K562 (cell line): Measurements from ENCODE around the gene MBOAT1. TPM values are rescaled to one million over a fixed set of nuclear protein-coding genes. Genes with fewer than 3 reads are reported as not detected.

Experiments
- ATAC-seq: fragments of 200-7000 bp; cut with Tn5 transposase; 3 replicates; pipeline ENCODE4 v1.9.1; 2020; ENCODE audit warnings: moderate library complexity
- BruUV-seq: library from RNA; stranded (reverse); fragments of 400-500 nt; replicated peaks from 2 replicates; lab custom pipeline; 2021; lab: Mats Ljungman, UMichigan
- CTCF ChIA-PET: fragments of 300-600 bp; formaldehyde crosslinking; extraction: SDS; loops from one replicate; lab custom pipeline; 2021; ENCODE audit warnings: low intra/inter-chr PET ratio; lab: Yijun Ruan, JAX
- POLR2A ChIA-PET: fragments of 300-600, 350-650 bp; sonication (Branson Sonifier 250); formaldehyde crosslinking; extraction: SDS; loops from one replicate; lab custom pipeline; 2021; ENCODE audit warnings: antibody characterized with exemption, inconsistent platforms; lab: Yijun Ruan, JAX
- DNase-seq, 4 experiments: peaks; one replicate each; pipeline versions ENCODE4 v3.0.0 to v3.0.0-alpha.2; 2011 to 2018; ENCODE audit warnings: low spot score in 3 of 4, mixed read lengths in 3 of 4; ENCODE audit errors: extremely low read depth in 1 of 4
- FAIRE-seq: peaks from 2 replicates; lab custom pipeline; 2011; peaks lifted over from hg19 to GRCh38; lab: Jason Lieb, UNC
- H2AFZ ChIP-seq: 2 replicates; pipeline ENCODE4 v1.6.0; 2011; ENCODE audit warnings: low read depth, low read length, control low read depth, inconsistent platforms
- H3K27ac ChIP-seq: fragments of 200-600 bp; 3 replicates; pipeline ENCODE4 v1.8.0; 2011; ENCODE audit warnings: low read depth, mild to moderate bottlenecking, control low read depth, inconsistent platforms, low read length, moderate library complexity, mixed read lengths; ENCODE audit errors: extremely low read depth
- H3K27me3 ChIP-seq, 2 experiments: fragments of 300-600 bp in 1 of 2; 2 replicates in 1 of 2; 3 replicates in 1 of 2; pipeline versions ENCODE4 v1.6.0 to v1.8.0; 2011; ENCODE audit warnings: inconsistent platforms in 2 of 2, low read length in 2 of 2, mild to moderate bottlenecking in 1 of 2, mixed read lengths in 1 of 2, moderate library complexity in 1 of 2; ENCODE audit not compliant: control insufficient read depth in 2 of 2, insufficient read depth in 2 of 2
- H3K36me3 ChIP-seq: fragments of 300-600 bp; 3 replicates; pipeline ENCODE4 v1.8.0; 2011; ENCODE audit warnings: mild to moderate bottlenecking, low read length, inconsistent platforms; ENCODE audit not compliant: control insufficient read depth, insufficient read depth
- H3K4me1 ChIP-seq, 2 experiments: fragments of 200-600 bp in 1 of 2; replicated peaks in 1 of 2; 2 replicates in 1 of 2; 3 replicates in 1 of 2; pipeline versions ENCODE4 v1.5.1 to v1.8.0; 2011; ENCODE audit warnings: inconsistent platforms in 2 of 2, low read length in 2 of 2, mild to moderate bottlenecking in 1 of 2, mixed read lengths in 1 of 2, moderate library complexity in 1 of 2; ENCODE audit not compliant: control insufficient read depth in 2 of 2, insufficient read depth in 2 of 2
- H3K4me2 ChIP-seq: 2 replicates; pipeline ENCODE4 v1.6.1; 2011; ENCODE audit warnings: low read length, control low read depth, inconsistent platforms, mixed read lengths; ENCODE audit not compliant: insufficient read depth
- H3K4me3 ChIP-seq: fragments of 200-600 bp; sonication (generic), shearing (Covaris generic); 2 replicates; pipeline ENCODE4 v1.5.1; 2016; ENCODE audit warnings: control low read depth, inconsistent platforms
- H3K79me2 ChIP-seq: fragments of 200-600 bp; 3 replicates; pipeline ENCODE4 v1.8.0; 2011; ENCODE audit warnings: low read length, inconsistent platforms; ENCODE audit not compliant: control insufficient read depth, insufficient read depth
- H3K9ac ChIP-seq, 2 experiments: 2 replicates each; pipeline versions ENCODE4 v1.6.0 to v1.6.1; 2011; ENCODE audit warnings: low read depth in 2 of 2, low read length in 2 of 2, control low read depth in 1 of 2, inconsistent platforms in 1 of 2, mild to moderate bottlenecking in 1 of 2, mixed read lengths in 1 of 2; ENCODE audit not compliant: insufficient read depth in 1 of 2
- H3K9me1 ChIP-seq: one replicate; pipeline ENCODE4 v1.6.0; 2011; ENCODE audit warnings: inconsistent platforms, mild to moderate bottlenecking, low read length, moderate library complexity; ENCODE audit not compliant: control insufficient read depth, insufficient read depth
- H3K9me3 ChIP-seq: replicated peaks from 2 replicates; pipeline ENCODE4 v1.5.1; 2011; ENCODE audit warnings: low read depth, low read length, inconsistent platforms; ENCODE audit not compliant: control insufficient read depth, insufficient read depth
- H4K20me1 ChIP-seq: replicated peaks from 2 replicates; pipeline ENCODE4 v1.6.1; 2011; ENCODE audit warnings: low read length, inconsistent platforms, mixed read lengths; ENCODE audit not compliant: control insufficient read depth, insufficient read depth
- ATF6 ChIP-seq: sonication (generic); formaldehyde crosslinking; IDR thresholded peaks from 2 replicates; pipeline ENCODE4 v1.4.0; 2020; ENCODE audit warnings: mild to moderate bottlenecking, missing genetic modification reagents
- ELK1 ChIP-seq: sonication (generic); formaldehyde crosslinking; IDR thresholded peaks from 2 replicates; pipeline ENCODE4 v1.8.1; 2022; ENCODE audit warnings: missing genetic modification reagents
- OTX1 ChIP-seq: fragments of 450-650 bp; formaldehyde crosslinking; IDR thresholded peaks from 2 replicates; pipeline ENCODE4 v1.4.0; 2022; ENCODE audit warnings: mild to moderate bottlenecking
- ZFX ChIP-seq: sonication (generic); formaldehyde crosslinking; IDR thresholded peaks from 2 replicates; pipeline ENCODE4 v1.8.0; 2022; ENCODE audit warnings: mild to moderate bottlenecking, missing genetic modification reagents, moderate library complexity
- WGBS: fragments of 100-300 bp; shearing (Covaris generic); methylation state at CpG from one replicate; pipeline ENCODE4 v1.1.6; 2016; ENCODE audit warnings: low coverage, mixed read lengths; ENCODE audit not compliant: insufficient coverage; ENCODE audit errors: missing lambda C conversion rate; 5-methylcytosine and 5-hydroxymethylcytosine counted together
- in situ Hi-C: fragments of 300-500 bp; cut with MboI; formaldehyde crosslinking; loops from 4 replicates; pipeline ENCODE4 v1.15.0; 2018; ENCODE audit warnings: inconsistent platforms, mixed read lengths
- intact Hi-C: fragments of 100-400 bp; cut with micrococcal nuclease; formaldehyde crosslinking; loops from 2 replicates; pipeline ENCODE4 v1.14.2; 2022
- polyA plus RNA-seq, 8 experiments: library from polyadenylated mRNA; depleted of rRNA in 4 of 8; stranded (reverse) in 5 of 8; unstranded in 3 of 8; fragments of >200 nt; fragmentation: Nextera tagmentation in 2 of 8; fragmentation: Illumina TruSeq in 1 of 8; extraction: Ambion mirVana in 2 of 8; extraction: Trizol in 1 of 8; gene quantifications; 2 replicates each; pipeline versions ENCODE4 v1.2.1 to v1.2.3, GENCODE V29; 2011 to 2014; ENCODE audit warnings: inconsistent platforms in 1 of 8, missing spikeins in 1 of 8
- total RNA-seq, 7 experiments: library from RNA; depleted of rRNA in 6 of 7; stranded (reverse); fragments of >200 nt in 6 of 7; fragmentation: Illumina TruSeq in 2 of 7; extraction: Trizol in 2 of 7; gene quantifications; 2 replicates each; pipeline versions ENCODE4 v1.2.1 to v1.2.3, GENCODE V29; 2011 to 2021; ENCODE audit warnings: low replicate concordance in 1 of 7

MBOAT1 gene
- total and polyA plus RNA-seq, 9 of the 15 experiments (the other 6 are each of a cell fraction or from before 2014, with no cell fraction given): 0.13 to 16.5 (median 10.3) TPM

GRCh38 chr6:20156824-20157223 is 55.4 kb downstream of the MBOAT1 start (continued):
- TF ChIP-seq ELK1 (CRISPR knock-in tag) (no peak), ZFX (no peak), ATF6 (no peak)

- POLR2A ChIA-PET: no interaction called here
- ATAC-seq (no peak), DNase-seq (no peak), FAIRE-seq (no peak)
- Histone ChIP-seq H3K4me3 (no peak overlapping the region), H3K4me1 (peaks cover 4 to 9% of the 10 kb centered on the region in 2 experiments; a peak in 3 of 5 replicates), H2AFZ (no peak overlapping the region), H3K9me1 (no peaks in the 10 kb centered on the region), H3K9me3 (no peaks in the 10 kb centered on the region), H3K27ac (no peak overlapping the region), H3K36me3 (no peaks in the 10 kb centered on the region), H4K20me1 (no peaks in the 10 kb centered on the region), H3K27me3 (no peaks in the 10 kb centered on the region), H3K79me2 (no peaks in the 10 kb centered on the region), H3K4me2 (no peak overlapping the region), H3K9ac (no peak overlapping the region)
- CTCF ChIA-PET: no interaction called here
- in situ Hi-C loops (no loop called here), intact Hi-C loops (no loop called here)
- WGBS: 53% methylated on average over 2 of the region's 2 CpGs
- BruUV-seq: no TSS peak
- TF ChIP-seq OTX1 (CRISPR knock-in tag): no peak
Measured at GRCh38 chr6:20154753-20155152, 57.5 kb downstream of the MBOAT1 start.
